Liver (tissue), 9 donors: ENCODE results near the gene CDH13. TPM values are rescaled to one million over a fixed set of nuclear protein-coding genes. Genes with fewer than 3 reads are reported as not detected.

Experiments
- DNase-seq: peaks from one replicate; pipeline ENCODE4 v3.0.0-alpha.2; 2017; ENCODE audit warnings: low spot score
- H3K27ac ChIP-seq, 2 donors: one replicate each; pipeline ENCODE4 v1.7.0; 2013; ENCODE audit warnings: inconsistent platforms in 2 of 2, low read length in 2 of 2, control low read depth in 1 of 2, low read depth in 1 of 2, mild to moderate bottlenecking in 1 of 2
- H3K27me3 ChIP-seq, 4 donors: one replicate each; pipeline versions ENCODE4 v1.6.1 to v1.7.0; 2013; ENCODE audit warnings: low read length in 3 of 4, inconsistent platforms in 1 of 4, mild to moderate bottlenecking in 1 of 4, moderate library complexity in 1 of 4; ENCODE audit not compliant: control insufficient read depth in 4 of 4, insufficient read depth in 4 of 4
- H3K36me3 ChIP-seq, 4 donors: one replicate each; pipeline versions ENCODE4 v1.6.1 to v1.7.0; 2013; ENCODE audit warnings: low read length in 3 of 4, mild to moderate bottlenecking in 3 of 4, low read depth in 1 of 4, moderate library complexity in 1 of 4; ENCODE audit not compliant: control insufficient read depth in 4 of 4, insufficient read depth in 3 of 4
- H3K4me1 ChIP-seq, 4 donors: one replicate each; pipeline versions ENCODE4 v1.6.1 to v1.7.0; 2013; ENCODE audit warnings: low read length in 3 of 4, mild to moderate bottlenecking in 3 of 4, moderate library complexity in 1 of 4; ENCODE audit not compliant: control insufficient read depth in 4 of 4, insufficient read depth in 4 of 4
- H3K4me3 ChIP-seq, 3 donors: one replicate each; pipeline versions ENCODE4 v1.6.1 to v1.7.0; 2013; ENCODE audit warnings: low read length in 3 of 3, control low read depth in 1 of 3, low read depth in 1 of 3, mild to moderate bottlenecking in 1 of 3
- H3K9ac ChIP-seq, 2 donors: one replicate each; pipeline ENCODE4 v1.7.0; 2013; ENCODE audit warnings: low read length in 2 of 2, mild to moderate bottlenecking in 2 of 2, moderate library complexity in 2 of 2, control low read depth in 1 of 2, low read depth in 1 of 2
- H3K9me3 ChIP-seq, 4 donors: one replicate each; pipeline versions ENCODE4 v1.6.1 to v1.7.0; 2013; ENCODE audit warnings: low read length in 3 of 4; ENCODE audit not compliant: control insufficient read depth in 4 of 4
- CTCF ChIP-seq: fragments of 150-350 bp; IDR thresholded peaks from 2 replicates; pipeline ENCODE4 v1.5.1; 2017; ENCODE audit warnings: improper control_type of control experiment, low read depth, low read length; ENCODE audit not compliant: missing input control
- FOXA1 ChIP-seq: IDR thresholded peaks from 2 replicates; pipeline ENCODE4 v1.6.1; 2016; ENCODE audit warnings: antibody characterized with exemption
- FOXA2 ChIP-seq: IDR thresholded peaks from 2 replicates; pipeline ENCODE4 v1.6.1; 2016; ENCODE audit warnings: antibody characterized with exemption
- GABPA ChIP-seq, 2 donors: IDR thresholded peaks in 1 of 2; conservative IDR thresholded peaks in 1 of 2; 2 replicates each; pipeline ENCODE4 v1.6.1; 2016; ENCODE audit warnings: antibody characterized with exemption in 2 of 2, mild to moderate bottlenecking in 1 of 2, moderate library complexity in 1 of 2
- HNF4A ChIP-seq, 2 donors: conservative IDR thresholded peaks; 2 replicates each; pipeline ENCODE4 v1.6.1; 2016; ENCODE audit warnings: antibody characterized with exemption in 2 of 2, mild to moderate bottlenecking in 2 of 2
- HNF4G ChIP-seq: IDR thresholded peaks from 2 replicates; pipeline ENCODE4 v1.6.1; 2016; ENCODE audit warnings: antibody characterized with exemption
- JUND ChIP-seq, 2 donors: IDR thresholded peaks; 2 replicates each; pipeline ENCODE4 v1.6.1; 2016; ENCODE audit warnings: antibody characterized with exemption in 2 of 2
- MAX ChIP-seq: IDR thresholded peaks from 2 replicates; pipeline ENCODE4 v1.6.1; 2016; ENCODE audit warnings: antibody characterized with exemption
- NR2F2 ChIP-seq: IDR thresholded peaks from 2 replicates; pipeline ENCODE4 v1.6.1; 2016; ENCODE audit warnings: antibody characterized with exemption
- RAD21 ChIP-seq, 2 donors: IDR thresholded peaks; 2 replicates each; pipeline ENCODE4 v1.6.1; 2016; ENCODE audit warnings: antibody characterized with exemption in 2 of 2, mild to moderate bottlenecking in 2 of 2
- REST ChIP-seq: IDR thresholded peaks from 2 replicates; pipeline ENCODE4 v1.6.1; 2016; ENCODE audit warnings: antibody characterized with exemption, mild to moderate bottlenecking
- RXRA ChIP-seq, 2 donors: IDR thresholded peaks; 2 replicates each; pipeline ENCODE4 v1.6.1; 2017 to 2018; ENCODE audit warnings: antibody characterized with exemption in 2 of 2, mild to moderate bottlenecking in 1 of 2
- SP1 ChIP-seq: IDR thresholded peaks from 2 replicates; pipeline ENCODE4 v1.6.1; 2018; ENCODE audit warnings: antibody characterized with exemption, mild to moderate bottlenecking
- TAF1 ChIP-seq: conservative IDR thresholded peaks from 2 replicates; pipeline ENCODE4 v1.6.1; 2016; ENCODE audit warnings: antibody characterized with exemption, mild to moderate bottlenecking
- YY1 ChIP-seq: IDR thresholded peaks from 2 replicates; pipeline ENCODE4 v1.6.1; 2016; ENCODE audit warnings: antibody characterized with exemption, mild to moderate bottlenecking
- WGBS: extraction: QIAGEN DNeasy Blood & Tissue Kit; methylation state at CpG from one replicate; pipeline ENCODE4 v1.1.7; 2013; 5-methylcytosine and 5-hydroxymethylcytosine counted together
- polyA plus RNA-seq, 2 donors: library from polyadenylated mRNA; stranded (reverse) in 1 of 2; unstranded in 1 of 2; fragments of 200-250 nt in 1 of 2; fragments of >200 nt in 1 of 2; fragmentation: Nextera tagmentation in 1 of 2; extraction: Ambion mirVana in 1 of 2; gene quantifications; one replicate each; pipeline versions ENCODE4 v1.2.1 to v1.2.3, GENCODE V29; 2013 to 2015
- total RNA-seq, 2 donors: library from RNA; depleted of rRNA; stranded (reverse); fragments of >200 nt; gene quantifications; one replicate each; pipeline ENCODE4 v1.2.3, GENCODE V29; 2014
- TF ChIP-seq, protein P1 (sequence below): IDR thresholded peaks from 2 replicates; pipeline ENCODE4 v1.6.1; 2016; ENCODE audit warnings: antibody characterized with exemption
- TF ChIP-seq, protein P2 (sequence below): IDR thresholded peaks from 2 replicates; pipeline ENCODE4 v1.6.1; 2016; ENCODE audit warnings: antibody characterized with exemption
- donor health status: healthy.
- donor health status: healthy.
- donor health status: healthy.
- donor health status: healthy.
- donor health status: healthy.

CDH13 gene
- total and polyA plus RNA-seq, 4 donors: 0.21 to 1.5 (median 0.58) TPM

DNA sequence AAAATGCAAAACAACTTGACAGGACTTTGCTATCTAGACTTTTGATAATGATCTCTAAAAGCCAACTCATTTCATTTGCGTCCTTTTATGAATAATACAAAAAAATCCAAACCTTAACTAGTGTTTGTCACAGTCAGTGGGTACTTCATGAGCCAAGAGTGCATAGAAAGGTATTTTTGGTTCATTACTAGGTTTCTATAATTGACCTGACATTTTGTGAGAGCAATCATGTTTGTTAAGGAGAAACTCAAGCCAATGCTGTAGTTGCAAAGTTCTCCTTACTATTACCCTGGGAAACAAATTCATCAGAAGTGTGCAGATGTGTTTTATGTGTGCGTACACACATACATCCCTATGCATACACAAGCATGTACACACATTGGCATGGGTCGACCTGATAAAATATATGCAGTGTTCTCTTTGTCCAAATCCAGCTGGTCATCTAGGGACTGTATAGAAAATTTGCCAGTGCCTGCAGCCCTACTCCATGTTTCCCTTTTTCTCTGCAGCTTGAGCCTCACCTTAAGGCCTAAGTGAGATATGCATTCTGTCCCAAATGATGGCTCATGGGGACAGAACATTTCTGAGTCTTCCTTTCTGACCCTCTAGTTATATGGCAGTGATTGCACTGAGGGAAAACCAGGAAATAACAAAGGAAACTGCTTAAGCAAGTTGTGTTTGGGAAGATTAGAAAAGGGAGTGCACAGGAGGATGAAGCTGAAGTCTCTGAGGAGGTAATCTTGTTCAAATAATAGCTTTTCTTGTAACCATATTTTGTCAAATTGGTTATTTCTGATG lies 128.1 kb downstream of the CDH13 start:
- no peaks in the 10 kb centered on the region for H3K27me3 ChIP-seq
- no peak overlapping the region for H3K9ac ChIP-seq
- no peaks in the 10 kb centered on the region for H3K4me1 ChIP-seq
- 83% methylated on average over 3 of the region's 3 CpGs for WGBS
- H3K4me3 ChIP-seq: no peak overlapping the region
- no peaks in the 10 kb centered on the region for H3K9me3 ChIP-seq
- DNase-seq: no peak
- H3K27ac ChIP-seq: no peak overlapping the region
- H3K36me3 ChIP-seq: no peaks in the 10 kb centered on the region
- TF ChIP-seq RXRA (IDR thresholded peaks at IDR 0.05) (no peak), TAF1 (no peak), RAD21 (IDR thresholded peaks at IDR 0.05) (no peak)
- TF ChIP-seq, protein P1, sequence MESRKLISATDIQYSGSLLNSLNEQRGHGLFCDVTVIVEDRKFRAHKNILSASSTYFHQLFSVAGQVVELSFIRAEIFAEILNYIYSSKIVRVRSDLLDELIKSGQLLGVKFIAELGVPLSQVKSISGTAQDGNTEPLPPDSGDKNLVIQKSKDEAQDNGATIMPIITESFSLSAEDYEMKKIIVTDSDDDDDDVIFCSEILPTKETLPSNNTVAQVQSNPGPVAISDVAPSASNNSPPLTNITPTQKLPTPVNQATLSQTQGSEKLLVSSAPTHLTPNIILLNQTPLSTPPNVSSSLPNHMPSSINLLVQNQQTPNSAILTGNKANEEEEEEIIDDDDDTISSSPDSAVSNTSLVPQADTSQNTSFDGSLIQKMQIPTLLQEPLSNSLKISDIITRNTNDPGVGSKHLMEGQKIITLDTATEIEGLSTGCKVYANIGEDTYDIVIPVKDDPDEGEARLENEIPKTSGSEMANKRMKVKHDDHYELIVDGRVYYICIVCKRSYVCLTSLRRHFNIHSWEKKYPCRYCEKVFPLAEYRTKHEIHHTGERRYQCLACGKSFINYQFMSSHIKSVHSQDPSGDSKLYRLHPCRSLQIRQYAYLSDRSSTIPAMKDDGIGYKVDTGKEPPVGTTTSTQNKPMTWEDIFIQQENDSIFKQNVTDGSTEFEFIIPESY: no peak

- WGBS: 82% methylated on average over 4 of the region's 4 CpGs
- no peak for DNase-seq
- Histone ChIP-seq H3K9me3 (no peaks in the 10 kb centered on the region), H3K27me3 (no peaks in the 10 kb centered on the region), H3K36me3 (no peaks in the 10 kb centered on the region), H3K4me1 (peaks cover 0 to 2% (median 0%) of the 10 kb centered on the region in 4 donors), H3K4me3 (no peak overlapping the region), H3K9ac (no peak overlapping the region), H3K27ac (no peak overlapping the region)
- no peak for TF ChIP-seq FOXA1
- TF ChIP-seq RAD21 (IDR thresholded peaks at IDR 0.05): peak in 1 of 2 donors; percentile 52
Observed at GRCh38 chr16:82755570-82756282, 129.0 kb downstream of the CDH13 start.

GRCh38 chr16:82756283-82756599 lies 129.5 kb downstream of the CDH13 start:
- no peak for DNase-seq
- TF ChIP-seq JUND (IDR thresholded peaks at IDR 0.05) (no peak), FOXA2 (no peak), MAX (no peak), GABPA (IDR thresholded peaks at IDR 0.05 in 1 of 2, conservative IDR thresholded peaks at IDR 0.05 in 1 of 2) (no peak), HNF4A (conservative IDR thresholded peaks at IDR 0.05) (no peak), CTCF (no peak), SP1 (no peak), RXRA (IDR thresholded peaks at IDR 0.05) (no peak), HNF4G (no peak), RAD21 (IDR thresholded peaks at IDR 0.05) (no peak), FOXA1 (no peak), NR2F2 (no peak), YY1 (no peak), REST (no peak)
- TF ChIP-seq, protein P1: no peak
- TF ChIP-seq, protein P2, sequence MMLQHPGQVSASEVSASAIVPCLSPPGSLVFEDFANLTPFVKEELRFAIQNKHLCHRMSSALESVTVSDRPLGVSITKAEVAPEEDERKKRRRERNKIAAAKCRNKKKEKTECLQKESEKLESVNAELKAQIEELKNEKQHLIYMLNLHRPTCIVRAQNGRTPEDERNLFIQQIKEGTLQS: no peak
- Histone ChIP-seq H3K9ac (no peak overlapping the region), H3K27ac (no peak overlapping the region), H3K27me3 (no peaks in the 10 kb centered on the region), H3K36me3 (no peaks in the 10 kb centered on the region), H3K4me1 (peaks cover 0 to 5% (median 4%) of the 10 kb centered on the region in 4 donors), H3K9me3 (no peaks in the 10 kb centered on the region), H3K4me3 (no peak overlapping the region)
- WGBS: 66% methylated on average over 3 of the region's 3 CpGs
